ENCODE results near the gene INPP5A. TPM values are rescaled to one million over a fixed set of nuclear protein-coding genes. Genes with fewer than 3 reads are reported as not detected.

Gene INPP5A
- total and polyA plus RNA-seq, 2 of the 13 experiments (the other 11 are each of a cell fraction or from before 2014, with no cell fraction given): 17.5 to 37.9 TPM

DNA sequence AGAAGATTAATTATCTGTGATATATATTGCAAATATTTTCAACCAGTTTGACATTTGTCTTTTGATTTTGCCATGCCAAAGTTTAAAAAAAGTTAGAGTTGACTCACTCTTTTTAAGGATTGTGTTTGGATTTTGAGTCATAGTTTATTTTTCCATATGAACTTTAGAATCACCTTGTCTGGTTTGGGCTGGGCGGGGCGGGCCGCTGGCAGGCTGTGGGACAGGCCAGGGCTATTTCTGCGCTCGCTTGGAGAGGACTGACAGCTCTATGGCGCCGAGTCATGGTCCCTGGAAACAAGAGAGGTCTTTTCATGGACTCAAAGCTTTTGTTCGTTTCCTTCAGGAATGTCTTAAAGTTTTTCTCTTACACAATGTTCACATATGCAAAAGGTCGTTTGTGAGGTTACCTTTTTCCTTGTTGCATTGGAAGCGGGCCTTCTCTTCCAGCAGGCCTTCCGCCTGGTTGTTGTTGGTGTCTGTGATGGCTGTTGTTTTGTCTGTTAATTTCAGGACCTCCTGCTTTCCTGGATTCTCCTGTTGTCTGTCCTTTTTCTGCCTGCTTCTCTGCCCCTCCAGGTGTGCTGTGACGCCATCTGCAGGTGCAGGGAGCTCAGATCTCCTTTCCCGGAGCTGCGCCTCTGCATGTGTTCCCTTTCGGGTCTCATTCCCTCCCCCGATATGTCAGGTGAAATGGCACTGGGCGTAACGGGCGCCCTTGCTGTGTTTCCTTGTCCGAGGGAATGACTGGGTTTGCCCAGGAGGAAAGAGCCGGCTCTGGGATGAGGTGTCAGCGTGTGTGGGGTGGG is 53.8 kb downstream of the INPP5A start (continued):
- no peak for TF ChIP-seq BRCA1 (CRISPR knock-in tag; IDR thresholded peaks at IDR 0.05)
- TF ChIP-seq ZNF383 (CRISPR knock-in tag; IDR thresholded peaks at IDR 0.05; ENCODE audit: borderline replicate concordance): no peak
- peak; percentile 24; the same call in 1 of the 2 replicates for TF ChIP-seq FOXK1 (CRISPR knock-in tag; IDR thresholded peaks at IDR 0.05; ENCODE audit: borderline replicate concordance, low read depth)
- TF ChIP-seq, protein P1, sequence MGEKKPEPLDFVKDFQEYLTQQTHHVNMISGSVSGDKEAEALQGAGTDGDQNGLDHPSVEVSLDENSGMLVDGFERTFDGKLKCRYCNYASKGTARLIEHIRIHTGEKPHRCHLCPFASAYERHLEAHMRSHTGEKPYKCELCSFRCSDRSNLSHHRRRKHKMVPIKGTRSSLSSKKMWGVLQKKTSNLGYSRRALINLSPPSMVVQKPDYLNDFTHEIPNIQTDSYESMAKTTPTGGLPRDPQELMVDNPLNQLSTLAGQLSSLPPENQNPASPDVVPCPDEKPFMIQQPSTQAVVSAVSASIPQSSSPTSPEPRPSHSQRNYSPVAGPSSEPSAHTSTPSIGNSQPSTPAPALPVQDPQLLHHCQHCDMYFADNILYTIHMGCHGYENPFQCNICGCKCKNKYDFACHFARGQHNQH (CRISPR knock-in tag; IDR thresholded peaks at IDR 0.05): no peak
- TF ChIP-seq ZNF564 (CRISPR knock-in tag; IDR thresholded peaks at IDR 0.05): no peak; the same call in 1 of the 2 replicates
- TF ChIP-seq ZNF75D (CRISPR knock-in tag; IDR thresholded peaks at IDR 0.05; ENCODE audit: borderline replicate concordance): no peak
- TF ChIP-seq ZNF10 (CRISPR knock-in tag; IDR thresholded peaks at IDR 0.05; ENCODE audit: borderline replicate concordance, low read depth): no peak
- TF ChIP-seq RORA (CRISPR knock-in tag; IDR thresholded peaks at IDR 0.05): no peak
- 0 out of 2 replicates have a peak, but pooled peaks have one; percentile 39 for TF ChIP-seq ZNF335 (CRISPR knock-in tag; IDR thresholded peaks at IDR 0.05)
- TF ChIP-seq ZNF891 (CRISPR knock-in tag; IDR thresholded peaks at IDR 0.05): no peak; the same call in 1 of the 2 replicates
- no peak for TF ChIP-seq ZNF781 (CRISPR knock-in tag; IDR thresholded peaks at IDR 0.05; ENCODE audit: borderline replicate concordance, not compliant biosample characterization)
- TF ChIP-seq, protein P2, sequence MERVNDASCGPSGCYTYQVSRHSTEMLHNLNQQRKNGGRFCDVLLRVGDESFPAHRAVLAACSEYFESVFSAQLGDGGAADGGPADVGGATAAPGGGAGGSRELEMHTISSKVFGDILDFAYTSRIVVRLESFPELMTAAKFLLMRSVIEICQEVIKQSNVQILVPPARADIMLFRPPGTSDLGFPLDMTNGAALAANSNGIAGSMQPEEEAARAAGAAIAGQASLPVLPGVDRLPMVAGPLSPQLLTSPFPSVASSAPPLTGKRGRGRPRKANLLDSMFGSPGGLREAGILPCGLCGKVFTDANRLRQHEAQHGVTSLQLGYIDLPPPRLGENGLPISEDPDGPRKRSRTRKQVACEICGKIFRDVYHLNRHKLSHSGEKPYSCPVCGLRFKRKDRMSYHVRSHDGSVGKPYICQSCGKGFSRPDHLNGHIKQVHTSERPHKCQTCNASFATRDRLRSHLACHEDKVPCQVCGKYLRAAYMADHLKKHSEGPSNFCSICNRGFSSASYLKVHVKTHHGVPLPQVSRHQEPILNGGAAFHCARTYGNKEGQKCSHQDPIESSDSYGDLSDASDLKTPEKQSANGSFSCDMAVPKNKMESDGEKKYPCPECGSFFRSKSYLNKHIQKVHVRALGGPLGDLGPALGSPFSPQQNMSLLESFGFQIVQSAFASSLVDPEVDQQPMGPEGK (CRISPR knock-in tag; IDR thresholded peaks at IDR 0.05): no peak
- TF ChIP-seq ATAD3A (CRISPR knock-in tag; IDR thresholded peaks at IDR 0.05): no peak
- no peak for TF ChIP-seq SUZ12 (IDR thresholded peaks at IDR 0.05; ENCODE audit: low read depth, low read length)
- TF ChIP-seq RBAK (CRISPR knock-in tag; IDR thresholded peaks at IDR 0.05): no peak
- no peak for TF ChIP-seq TAF15 (IDR thresholded peaks at IDR 0.05; ENCODE audit: low read depth, low read length, poor library complexity, severe bottlenecking)
- no peak for TF ChIP-seq TOPORS (CRISPR knock-in tag; IDR thresholded peaks at IDR 0.05)
- TF ChIP-seq RELA (CRISPR knock-in tag; IDR thresholded peaks at IDR 0.05): no peak
- no peak for TF ChIP-seq WIZ (CRISPR knock-in tag; IDR thresholded peaks at IDR 0.05)
- TF ChIP-seq ZNF460 (CRISPR knock-in tag; IDR thresholded peaks at IDR 0.05; ENCODE audit: borderline replicate concordance): no peak
- TF ChIP-seq, protein P3, sequence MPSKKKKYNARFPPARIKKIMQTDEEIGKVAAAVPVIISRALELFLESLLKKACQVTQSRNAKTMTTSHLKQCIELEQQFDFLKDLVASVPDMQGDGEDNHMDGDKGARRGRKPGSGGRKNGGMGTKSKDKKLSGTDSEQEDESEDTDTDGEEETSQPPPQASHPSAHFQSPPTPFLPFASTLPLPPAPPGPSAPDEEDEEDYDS (CRISPR knock-in tag; IDR thresholded peaks at IDR 0.05): no peak; the same call in 1 of the 2 replicates
- TF ChIP-seq RAD51 (IDR thresholded peaks at IDR 0.05; ENCODE audit: borderline replicate concordance): no peak
- no peak for TF ChIP-seq ZNF567 (CRISPR knock-in tag; IDR thresholded peaks at IDR 0.05; ENCODE audit: borderline replicate concordance)
- peak; percentile 34 for TF ChIP-seq ASH2L (IDR thresholded peaks at IDR 0.05; ENCODE audit: insufficient read length, low read depth, low read length)

Data from HepG2 (cell line).